SK-N-SH treated with all-trans-retinoic acid at 6 μM for 48 hours (cell line): ENCODE measurements around the gene TEX26.

Experiments used
- ATAC-seq: fragments of 200-7000 bp; cut with Tn5 transposase; 3 replicates; pipeline ENCODE4 v1.9.1; 2020; ENCODE audit warnings: mild to moderate bottlenecking, moderate library complexity
- ARNTL ChIP-seq: fragments of 450-650 bp; formaldehyde crosslinking; IDR thresholded peaks from 2 replicates; pipeline ENCODE4 v1.5.0; 2020; ENCODE audit warnings: low read depth, mild to moderate bottlenecking, moderate library complexity, borderline replicate concordance
- BACH2 ChIP-seq: fragments of 250-450 bp; sonication (Bioruptor Pico); IDR thresholded peaks from 2 replicates; pipeline ENCODE4 v1.9.0; 2021; ENCODE audit warnings: mild to moderate bottlenecking, borderline replicate concordance
- CREB5 ChIP-seq: fragments of 250-450 bp; sonication (Bioruptor Pico); IDR thresholded peaks from 2 replicates; pipeline ENCODE4 v1.5.1; 2020; ENCODE audit warnings: low read depth, mild to moderate bottlenecking, moderate library complexity
- CSDC2 ChIP-seq: fragments of 250-450 bp; sonication (Bioruptor Pico); IDR thresholded peaks from 2 replicates; pipeline ENCODE4 v1.5.0; 2020; ENCODE audit warnings: mild to moderate bottlenecking, moderate library complexity
- ESRRG ChIP-seq: fragments of 250-450 bp; sonication (Bioruptor Pico); IDR thresholded peaks from 2 replicates; pipeline ENCODE4 v1.6.1; 2021; ENCODE audit warnings: mild to moderate bottlenecking
- ISL1 ChIP-seq: fragments of 250-450 bp; sonication (Bioruptor Pico); IDR thresholded peaks from 2 replicates; pipeline ENCODE4 v2.1.2; 2022; ENCODE audit warnings: mild to moderate bottlenecking, moderate library complexity
- OSR1 ChIP-seq: fragments of 250-450 bp; sonication (Bioruptor Pico); IDR thresholded peaks from 2 replicates; pipeline ENCODE4 v1.8.0; 2022; ENCODE audit warnings: moderate library complexity, mild to moderate bottlenecking, inconsistent platforms
- PPARA ChIP-seq: fragments of 250-450 bp; sonication (Bioruptor Pico); IDR thresholded peaks from 2 replicates; pipeline ENCODE4 v1.5.0; 2020; ENCODE audit warnings: mild to moderate bottlenecking, borderline replicate concordance
- RARB ChIP-seq: fragments of 250-450 bp; sonication (Bioruptor Pico); IDR thresholded peaks from 2 replicates; pipeline ENCODE4 v1.8.0; 2021; ENCODE audit warnings: mild to moderate bottlenecking, moderate library complexity
- SNAI2 ChIP-seq: fragments of 250-450 bp; sonication (Bioruptor Pico); IDR thresholded peaks from 2 replicates; pipeline ENCODE4 v1.5.0; 2020; ENCODE audit warnings: mild to moderate bottlenecking, moderate library complexity
- ZFP3 ChIP-seq: fragments of 250-450 bp; sonication (Bioruptor Pico); IDR thresholded peaks from 2 replicates; pipeline ENCODE4 v1.5.0; 2020; ENCODE audit warnings: mild to moderate bottlenecking, moderate library complexity
- ZNF565 ChIP-seq: fragments of 450-650 bp; formaldehyde crosslinking; conservative IDR thresholded peaks from 2 replicates; pipeline ENCODE4 v1.5.0; 2020; ENCODE audit warnings: low read depth, mild to moderate bottlenecking, moderate library complexity
- ZNF70 ChIP-seq: fragments of 450-650 bp; formaldehyde crosslinking; IDR thresholded peaks from 2 replicates; pipeline ENCODE4 v1.5.0; 2020; ENCODE audit warnings: mild to moderate bottlenecking, moderate library complexity
- ZNF8 ChIP-seq: fragments of 450-650 bp; formaldehyde crosslinking; IDR thresholded peaks from 2 replicates; pipeline ENCODE4 v1.5.0; 2020; ENCODE audit warnings: mild to moderate bottlenecking, moderate library complexity

The TEX26 gene

DNA sequence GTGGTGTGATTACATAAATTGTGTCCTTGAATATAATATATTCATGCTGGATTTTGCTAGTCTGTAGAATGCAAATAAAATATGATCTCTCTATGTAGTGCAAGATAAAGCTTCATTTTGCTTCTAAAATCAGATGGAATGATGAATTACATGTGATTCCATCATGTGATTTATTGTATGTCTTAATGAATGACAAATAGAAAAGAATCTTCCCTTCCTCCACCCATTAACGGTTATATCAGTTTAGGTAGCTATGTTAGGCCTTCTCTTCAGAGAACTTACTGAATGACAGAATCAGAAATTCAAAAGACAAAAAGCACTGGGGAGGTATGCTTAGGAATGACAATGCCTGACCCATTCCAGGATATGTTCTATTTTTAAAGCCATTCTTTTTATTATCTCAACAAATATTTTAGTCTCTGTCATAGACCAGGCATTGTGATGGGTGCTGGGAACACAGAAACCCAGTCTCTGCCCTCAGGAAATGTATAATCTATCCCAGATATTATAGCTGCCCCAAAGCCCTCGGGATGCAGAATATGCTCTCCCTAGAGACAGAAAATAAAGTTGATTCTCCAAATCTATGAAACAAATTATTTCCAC is 90.6 kb downstream of the TEX26 start:
- no peak for TF ChIP-seq ZNF8 (CRISPR knock-in tag)
- TF ChIP-seq ISL1 (CRISPR knock-in tag) = no peak
- TF ChIP-seq CREB5 (CRISPR knock-in tag) = no peak
- no peak for TF ChIP-seq BACH2 (CRISPR knock-in tag)
- TF ChIP-seq CSDC2 (CRISPR knock-in tag) = no peak
- TF ChIP-seq RARB (CRISPR knock-in tag) = no peak
- no peak for TF ChIP-seq ZNF565 (CRISPR knock-in tag)
- no peak for TF ChIP-seq ESRRG
- TF ChIP-seq SNAI2 (CRISPR knock-in tag) = no peak
- TF ChIP-seq PPARA (CRISPR knock-in tag) = no peak
- no peak for TF ChIP-seq ARNTL (CRISPR knock-in tag)
- TF ChIP-seq ZNF70 = no peak
- TF ChIP-seq OSR1 (CRISPR knock-in tag) = no peak
- TF ChIP-seq ZFP3 (CRISPR knock-in tag) = no peak
- ATAC-seq = peak; percentile 22; the same call in 2 of the 3 replicates
